Measurements from ENCODE around the gene SLC5A4. TPM values are rescaled to one million over a fixed set of nuclear protein-coding genes. Genes with fewer than 3 reads are reported as not detected.
A peak's percentile ranks its signal among the peaks of the same experiment; 100 is the strongest.

Gene SLC5A4
- total RNA-seq, 1 experiment from 2014 or later = not detected

GRCh38 chr22:32203181-32204039 is 51.7 kb downstream of the SLC5A4 start:
- CTCF ChIA-PET = interaction anchor here (0.7 to 2.3 kb wide), 3 partner anchors 15 to 246 kb away, joined by 3 to 16 read pairs (median 3); no protein-coding TSS in a partner anchor
- Histone ChIP-seq H3K27me3 (replicated peaks; ENCODE audit: control insufficient read depth, insufficient read depth, low read length) (no peaks in the 10 kb centered on the region), H3K36me3 (ENCODE audit: control insufficient read depth, insufficient read depth, low read length) (no peaks in the 10 kb centered on the region), H3K4me1 (no peaks in the 10 kb centered on the region), H3K9me3 (no peaks in the 10 kb centered on the region), H3K4me3 (ENCODE audit: low read depth, low read length) (no peak overlapping the region)
- no TSS peak for BruUV-seq (replicated peaks)
- TF ChIP-seq, protein P1, sequence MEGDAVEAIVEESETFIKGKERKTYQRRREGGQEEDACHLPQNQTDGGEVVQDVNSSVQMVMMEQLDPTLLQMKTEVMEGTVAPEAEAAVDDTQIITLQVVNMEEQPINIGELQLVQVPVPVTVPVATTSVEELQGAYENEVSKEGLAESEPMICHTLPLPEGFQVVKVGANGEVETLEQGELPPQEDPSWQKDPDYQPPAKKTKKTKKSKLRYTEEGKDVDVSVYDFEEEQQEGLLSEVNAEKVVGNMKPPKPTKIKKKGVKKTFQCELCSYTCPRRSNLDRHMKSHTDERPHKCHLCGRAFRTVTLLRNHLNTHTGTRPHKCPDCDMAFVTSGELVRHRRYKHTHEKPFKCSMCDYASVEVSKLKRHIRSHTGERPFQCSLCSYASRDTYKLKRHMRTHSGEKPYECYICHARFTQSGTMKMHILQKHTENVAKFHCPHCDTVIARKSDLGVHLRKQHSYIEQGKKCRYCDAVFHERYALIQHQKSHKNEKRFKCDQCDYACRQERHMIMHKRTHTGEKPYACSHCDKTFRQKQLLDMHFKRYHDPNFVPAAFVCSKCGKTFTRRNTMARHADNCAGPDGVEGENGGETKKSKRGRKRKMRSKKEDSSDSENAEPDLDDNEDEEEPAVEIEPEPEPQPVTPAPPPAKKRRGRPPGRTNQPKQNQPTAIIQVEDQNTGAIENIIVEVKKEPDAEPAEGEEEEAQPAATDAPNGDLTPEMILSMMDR (IDR thresholded peaks at IDR 0.05; ENCODE audit: insufficient read depth in 1 of 2, low read depth in 1 of 2, low read length in 1 of 2, severe bottlenecking in 1 of 2, unreplicated experiment in 1 of 2) = no peak
- intact Hi-C loops (cut with micrococcal nuclease; ENCODE audit: unreplicated experiment) = loop anchor here (10.0 kb wide), 1 partner anchor 79 kb away; no protein-coding TSS in a partner anchor
- POLR2A ChIA-PET = no interaction called here
- Mint-ChIP-seq H3K27ac (ENCODE audit: unreplicated experiment) (no peak overlapping the region), H3K4me3 (ENCODE audit: unreplicated experiment) (peak overlapping the region; percentile 72), H3K36me3 (ENCODE audit: insufficient read depth, unreplicated experiment) (no peaks in the 10 kb centered on the region), H3K27me3 (ENCODE audit: insufficient read depth, unreplicated experiment) (no peaks in the 10 kb centered on the region), H3K4me1 (ENCODE audit: low read depth, unreplicated experiment) (peaks cover 10% of the 10 kb centered on the region), H3K9me3 (ENCODE audit: unreplicated experiment) (no peaks in the 10 kb centered on the region)
- no peak for DNase-seq

- ChIA-PET POLR2A (no interaction called here), CTCF (interaction anchor here (0.6 to 1.6 kb wide), 3 partner anchors 64 to 643 kb away, joined by 4 to 32 read pairs (median 5); partner anchors contain the start of gene FBXO7)
- Histone ChIP-seq H3K36me3 (ENCODE audit: control insufficient read depth, insufficient read depth, low read length) (no peaks in the 10 kb centered on the region), H3K4me1 (no peaks in the 10 kb centered on the region), H3K9me3 (no peaks in the 10 kb centered on the region), H3K4me3 (ENCODE audit: low read depth, low read length) (0 out of 2 replicates have a peak overlapping the region, but pooled peaks have one; percentile 3), H3K27me3 (replicated peaks; ENCODE audit: control insufficient read depth, insufficient read depth, low read length) (no peaks in the 10 kb centered on the region)
- DNase-seq = peak; percentile 77 to 80
- Mint-ChIP-seq H3K4me3 (ENCODE audit: unreplicated experiment) (no peak overlapping the region), H3K4me1 (ENCODE audit: low read depth, unreplicated experiment) (peaks cover 10% of the 10 kb centered on the region), H3K27ac (ENCODE audit: unreplicated experiment) (no peak overlapping the region), H3K9me3 (ENCODE audit: unreplicated experiment) (no peaks in the 10 kb centered on the region), H3K27me3 (ENCODE audit: insufficient read depth, unreplicated experiment) (no peaks in the 10 kb centered on the region), H3K36me3 (ENCODE audit: insufficient read depth, unreplicated experiment) (no peaks in the 10 kb centered on the region)
- TF ChIP-seq, protein P1 (IDR thresholded peaks at IDR 0.05; ENCODE audit: insufficient read depth in 1 of 2, low read depth in 1 of 2, low read length in 1 of 2, severe bottlenecking in 1 of 2, unreplicated experiment in 1 of 2) = peak; percentile 66 to 83
- intact Hi-C loops (cut with micrococcal nuclease; ENCODE audit: unreplicated experiment) = loop anchor here (1.0 to 10.0 kb wide), 3 partner anchors 64 to 153 kb away; no protein-coding TSS in a partner anchor
- BruUV-seq (replicated peaks) = no TSS peak
Measured at GRCh38 chr22:32202539-32203180, 52.5 kb downstream of the SLC5A4 start.

DNA sequence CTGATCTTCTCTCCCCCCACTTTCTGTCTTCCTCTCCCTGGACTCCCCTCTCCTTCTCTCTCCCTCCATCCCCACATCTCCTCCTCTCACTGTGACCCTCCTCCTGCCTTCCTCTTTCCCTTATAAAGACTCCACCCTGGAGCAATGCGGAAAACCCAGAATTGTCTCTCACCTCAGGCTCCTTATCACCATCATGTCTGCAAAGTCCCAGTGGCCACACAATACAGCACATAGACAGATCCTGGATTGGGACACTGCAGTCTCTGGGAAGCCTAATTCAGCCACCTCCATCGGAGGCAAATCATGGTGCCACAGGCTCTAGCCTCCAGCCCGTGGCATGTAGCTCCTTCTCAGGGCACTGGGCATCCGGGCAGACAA is 53.0 kb downstream of the SLC5A4 start:
- Mint-ChIP-seq H3K27ac (ENCODE audit: unreplicated experiment) (no peak overlapping the region), H3K36me3 (ENCODE audit: insufficient read depth, unreplicated experiment) (no peaks in the 10 kb centered on the region), H3K9me3 (ENCODE audit: unreplicated experiment) (no peaks in the 10 kb centered on the region), H3K4me3 (ENCODE audit: unreplicated experiment) (no peak overlapping the region), H3K4me1 (ENCODE audit: low read depth, unreplicated experiment) (peaks cover 9% of the 10 kb centered on the region), H3K27me3 (ENCODE audit: insufficient read depth, unreplicated experiment) (no peaks in the 10 kb centered on the region)
- H3K4me1 ChIP-seq = no peaks in the 10 kb centered on the region
- no TSS peak for BruUV-seq (replicated peaks)
- intact Hi-C loops (cut with micrococcal nuclease; ENCODE audit: unreplicated experiment) = loop anchor here (1.0 to 10.0 kb wide), 3 partner anchors 64 to 153 kb away; no protein-coding TSS in a partner anchor
- TF ChIP-seq, protein P1 (IDR thresholded peaks at IDR 0.05; ENCODE audit: insufficient read depth in 1 of 2, low read depth in 1 of 2, low read length in 1 of 2, severe bottlenecking in 1 of 2, unreplicated experiment in 1 of 2) = no peak
- H3K36me3 ChIP-seq (ENCODE audit: control insufficient read depth, insufficient read depth, low read length) = no peaks in the 10 kb centered on the region
- CTCF ChIA-PET = interaction anchor here (0.6 to 1.6 kb wide), 3 partner anchors 64 to 642 kb away, joined by 4 to 32 read pairs (median 5); partner anchors contain the start of gene FBXO7
- POLR2A ChIA-PET = no interaction called here
- H3K9me3 ChIP-seq = no peaks in the 10 kb centered on the region
- DNase-seq = no peak
- H3K27me3 ChIP-seq (replicated peaks; ENCODE audit: control insufficient read depth, insufficient read depth, low read length) = no peaks in the 10 kb centered on the region
- no peak overlapping the region for H3K4me3 ChIP-seq (ENCODE audit: low read depth, low read length)

Data from Caco-2 (cell line).